GM18511 (cell line): ENCODE results near the gene DRG2.

Source experiments
- ATAC-seq: cut with Tn5 transposase; IDR thresholded peaks from one replicate; pipeline ENCODE4 v1.9.1; 2021; ENCODE audit warnings: mild to moderate bottlenecking, moderate library complexity; ENCODE audit not compliant: unreplicated experiment

DRG2 gene

GRCh38 chr17:18074566-18075272 is 13.0 kb upstream of the DRG2 start:
- ATAC-seq, result no peak

DNA sequence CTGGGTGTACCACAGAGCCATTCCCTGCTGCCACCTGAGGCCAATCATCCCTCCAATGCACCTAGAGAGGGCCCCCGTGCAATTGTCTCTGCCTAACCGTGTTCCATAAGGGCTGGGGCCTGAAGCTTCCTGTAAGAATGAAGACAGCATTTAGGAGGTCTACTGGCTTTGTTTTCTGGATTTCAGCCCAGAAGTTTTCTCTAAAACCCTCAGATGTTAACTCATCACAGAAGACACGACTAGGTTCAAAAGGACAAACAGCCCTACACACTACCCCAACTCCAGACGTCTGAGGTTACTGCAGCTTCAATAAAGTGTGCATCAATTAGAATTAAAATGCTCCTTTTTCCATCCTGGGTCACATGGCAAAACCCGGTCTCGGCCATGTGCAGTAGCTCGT is 10.8 kb upstream of the DRG2 start:
- ATAC-seq, result no peak

DNA sequence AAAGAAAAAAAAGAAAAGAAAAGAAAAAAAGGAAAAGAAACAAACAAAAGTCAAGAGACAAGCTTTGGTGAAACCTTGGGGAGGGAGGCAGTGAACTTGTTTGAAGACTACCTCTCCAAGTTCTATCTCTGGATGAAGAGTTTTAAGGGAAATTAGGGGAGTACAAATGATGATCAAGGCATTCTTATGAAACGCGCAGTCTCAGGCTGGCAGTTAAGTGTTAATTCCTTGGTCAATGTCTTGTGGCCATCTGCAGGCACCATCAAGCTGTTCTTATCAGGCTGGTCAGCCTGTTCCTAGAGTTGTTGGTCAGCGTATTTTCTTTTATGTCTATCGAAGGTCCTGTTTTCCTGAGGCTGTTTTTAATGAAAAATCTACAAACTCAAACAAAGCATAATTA is 8.2 kb upstream of the DRG2 start:
- ATAC-seq, result no peak

DNA sequence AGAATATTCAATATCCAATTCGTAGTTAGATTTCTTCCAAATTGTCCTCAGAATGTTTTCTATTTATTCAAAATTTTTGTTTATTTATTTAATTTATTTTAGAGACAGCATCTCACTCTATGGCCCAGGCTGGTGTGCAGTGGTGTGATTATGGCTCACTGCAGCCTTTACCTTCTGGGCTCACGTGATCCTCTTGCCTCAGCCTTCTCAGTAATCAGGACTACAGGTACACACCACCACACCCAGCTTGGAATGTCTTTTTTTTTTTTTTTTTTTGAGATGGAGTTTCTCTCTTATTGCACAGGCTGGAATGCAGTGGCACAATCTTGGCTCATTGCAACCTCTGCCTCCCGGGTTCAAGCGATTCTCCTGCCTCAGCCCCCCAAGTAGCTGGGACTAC is 3.5 kb upstream of the DRG2 start:
- no peak for ATAC-seq

- ATAC-seq, result no peak
These were observed 1.9 kb downstream of the DRG2 start for GRCh38 chr17:18089613-18090012.

GRCh38 chr17:18093616-18094408 is 6.1 kb downstream of the DRG2 start:
- no peak for ATAC-seq

- ATAC-seq, result no peak
These were observed 6.7 kb downstream of the DRG2 start for GRCh38 chr17:18094409-18094807.

DNA sequence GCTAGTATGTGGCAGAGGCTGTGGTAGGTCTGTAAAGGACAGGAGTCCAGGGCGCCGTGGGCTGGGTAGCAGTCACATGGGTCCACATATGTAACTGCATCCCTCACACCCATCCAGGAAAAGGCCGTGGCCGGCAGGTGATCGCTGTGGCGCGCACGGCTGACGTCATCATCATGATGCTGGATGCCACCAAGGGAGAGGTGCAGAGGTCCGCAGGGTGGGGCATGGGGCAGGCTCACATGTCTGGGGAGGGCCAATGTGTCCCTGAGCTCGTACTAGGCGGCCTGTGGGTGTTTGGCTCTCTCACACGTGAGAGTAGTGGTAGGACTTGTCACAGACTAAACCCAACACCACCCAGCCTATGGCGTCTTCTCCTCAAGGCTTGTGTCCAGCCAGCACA is 11.8 kb downstream of the DRG2 start:
- no peak for ATAC-seq

GRCh38 chr17:18100616-18101015 is 12.9 kb downstream of the DRG2 start:
- no peak for ATAC-seq

DNA sequence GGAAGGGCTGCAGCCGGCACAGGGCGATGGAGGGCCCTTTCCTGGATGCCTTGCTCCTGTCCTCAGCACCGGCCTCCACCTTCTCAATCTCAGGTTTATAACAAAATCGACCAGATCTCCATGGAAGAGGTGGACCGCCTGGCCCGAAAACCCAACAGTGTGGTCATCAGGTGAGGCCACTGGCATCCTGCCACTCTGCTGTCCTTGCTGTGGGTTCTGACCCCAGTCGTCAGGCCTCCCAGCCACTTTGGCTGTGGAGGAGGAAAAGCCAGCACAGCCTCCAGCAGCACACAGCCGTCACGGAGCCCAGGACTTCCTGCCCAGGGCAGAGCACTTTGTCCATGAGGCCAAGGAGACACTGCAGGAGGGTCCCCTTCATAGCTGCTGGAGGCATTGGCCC is 14.1 kb downstream of the DRG2 start:
- no peak for ATAC-seq

- ATAC-seq, result no peak
These were observed 14.9 kb downstream of the DRG2 start for GRCh38 chr17:18102640-18103039.

DNA sequence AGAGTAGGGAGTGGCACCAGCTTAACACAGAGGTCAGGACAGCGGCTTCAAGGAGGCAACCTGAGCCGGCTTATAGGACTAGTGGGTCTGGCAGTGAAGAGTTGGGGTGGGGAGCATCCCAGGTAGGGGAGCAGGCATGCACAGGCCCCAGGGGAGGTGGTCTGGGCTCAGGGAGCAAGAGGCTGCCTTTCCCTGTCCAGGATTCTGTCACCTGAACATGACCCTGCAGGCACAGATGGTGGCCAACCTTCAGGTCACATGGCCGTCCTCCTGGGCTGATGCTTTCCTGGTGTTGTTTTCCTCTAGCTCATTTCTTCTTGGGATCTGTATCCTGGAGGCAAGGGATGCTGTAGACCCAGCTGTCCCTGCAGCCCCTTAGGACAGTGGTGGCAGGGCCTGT is 17.3 kb downstream of the DRG2 start:
- ATAC-seq, result no peak

- ATAC-seq, result no peak
These were observed 17.8 kb downstream of the DRG2 start for GRCh38 chr17:18105595-18105994.

DNA sequence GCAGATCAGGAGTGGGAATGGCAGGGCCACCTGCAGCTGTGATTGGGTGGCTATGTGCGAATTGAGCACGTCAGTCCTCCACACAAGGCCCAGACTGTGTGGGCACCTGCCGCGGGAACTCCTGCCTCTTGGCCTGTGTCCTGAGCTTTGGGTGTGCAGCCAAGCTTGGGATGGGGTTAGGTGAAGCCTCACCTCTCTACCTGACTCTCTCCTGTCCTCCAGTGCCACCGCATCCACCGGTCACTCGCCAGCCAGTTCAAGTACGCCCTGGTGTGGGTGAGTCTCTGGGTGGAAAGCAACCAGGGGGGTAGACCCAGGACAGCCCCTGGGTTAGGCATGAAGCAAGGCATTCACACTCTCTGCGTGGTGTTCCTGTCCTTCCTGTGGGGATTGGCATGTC is 18.5 kb downstream of the DRG2 start:
- no peak for ATAC-seq

GRCh38 chr17:18107061-18107790 is 19.5 kb downstream of the DRG2 start:
- no peak for ATAC-seq

GRCh38 chr17:18107971-18108370 is 20.2 kb downstream of the DRG2 start:
- ATAC-seq, result no peak

- ATAC-seq, result no peak
These were observed 20.9 kb downstream of the DRG2 start, which contains the start of gene MYO15A for GRCh38 chr17:18108401-18109312. Gene MYO15A, plus strand, starts transcription at chr17:18108756. Its CDS starts 10,045 bp downstream, at chr17:18118801.

GRCh38 chr17:18109935-18110485 is 22.3 kb downstream of the DRG2 start:
- ATAC-seq, result no peak

GRCh38 chr17:18110636-18111145 is 22.9 kb downstream of the DRG2 start:
- no peak for ATAC-seq

DNA sequence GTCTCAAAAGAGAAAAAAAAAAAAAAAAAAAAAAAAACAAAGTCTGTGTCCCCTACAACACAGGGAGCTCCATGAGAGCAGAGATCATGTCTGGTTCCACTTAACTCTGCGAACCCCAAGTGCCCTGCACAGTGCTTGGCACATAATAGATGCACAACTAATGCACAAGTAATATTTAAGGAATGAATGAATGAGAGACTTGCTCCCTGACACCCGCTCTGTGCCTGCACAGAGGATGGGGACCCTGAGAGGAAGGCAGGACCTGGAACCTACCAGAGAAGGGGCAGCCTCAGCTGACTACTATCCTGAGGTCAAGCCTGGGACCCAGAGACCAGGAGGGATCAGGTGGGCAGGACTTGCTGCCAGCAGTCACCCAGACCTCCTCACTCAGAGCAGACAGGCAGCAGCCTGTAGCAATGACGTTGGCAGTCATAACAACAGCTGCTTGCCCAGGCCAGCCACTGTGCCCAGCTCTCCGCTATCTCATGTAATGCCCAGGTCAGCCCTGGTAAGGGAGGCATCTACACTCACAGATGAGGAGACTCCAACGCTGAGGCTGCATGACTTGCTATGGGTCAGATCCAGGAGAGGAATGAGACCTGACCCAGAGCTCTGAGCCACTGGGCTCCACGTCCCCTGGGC is 23.7 kb downstream of the DRG2 start:
- ATAC-seq, result no peak
